ENCODE results near the gene FAM25A. TPM values are rescaled to one million over a fixed set of nuclear protein-coding genes. Genes with fewer than 3 reads are reported as not detected.
A peak's percentile ranks its signal among the peaks of the same experiment; 100 is the strongest.
"Not testable (repeated sequence)": the region's sequence is repeated elsewhere in the genome, so short reads cannot be mapped to it uniquely, and the experiment has no call there.

The FAM25A gene
- polyA plus RNA-seq (ENCODE audit: insufficient read length in 3 of 3): not detected

DNA sequence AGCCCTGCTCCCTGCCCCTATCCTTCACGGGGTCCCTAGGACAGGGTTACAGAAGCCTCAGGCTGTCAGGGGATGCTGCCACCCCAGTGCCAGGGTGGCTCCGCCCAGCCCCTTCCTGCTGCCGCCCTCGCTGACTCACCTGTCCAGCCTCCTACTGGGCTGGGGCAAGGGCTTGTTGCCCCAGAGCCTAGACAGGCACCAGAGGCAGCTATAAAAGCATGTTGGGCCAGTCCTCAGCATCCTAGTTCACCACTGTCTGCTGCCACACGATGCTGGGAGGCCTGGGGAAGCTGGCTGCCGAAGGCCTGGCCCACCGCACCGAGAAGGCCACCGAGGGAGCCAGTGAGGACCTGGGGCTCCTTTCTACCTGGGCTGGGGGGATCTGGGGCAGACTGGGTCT lies at the start of gene FAM25A:
FAM25A (plus strand) TSS at position 239 of the 400 bp plus-strand sequence; CDS start at position 270, 31 bp downstream.
- not testable (repeated sequence) for DNase-seq (ENCODE audit: low read depth in 3 of 3, low spot score in 2 of 3)

DNA sequence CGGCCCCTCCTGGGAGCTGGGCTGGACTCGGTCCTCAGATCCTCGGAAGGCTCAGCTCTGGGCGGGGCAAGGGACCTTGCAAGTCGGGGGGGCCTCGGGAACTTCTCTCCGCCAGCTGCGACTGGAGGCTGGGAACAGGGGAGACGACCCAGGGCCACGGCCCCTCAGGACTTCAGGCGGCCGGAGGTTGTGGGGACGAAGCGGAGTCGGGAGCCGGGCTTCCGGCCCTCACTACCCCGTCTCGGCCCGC lies 49.2 kb upstream of the FAM25A start:
- no peak for DNase-seq (ENCODE audit: low read depth in 3 of 3, low spot score in 2 of 3)

DNA sequence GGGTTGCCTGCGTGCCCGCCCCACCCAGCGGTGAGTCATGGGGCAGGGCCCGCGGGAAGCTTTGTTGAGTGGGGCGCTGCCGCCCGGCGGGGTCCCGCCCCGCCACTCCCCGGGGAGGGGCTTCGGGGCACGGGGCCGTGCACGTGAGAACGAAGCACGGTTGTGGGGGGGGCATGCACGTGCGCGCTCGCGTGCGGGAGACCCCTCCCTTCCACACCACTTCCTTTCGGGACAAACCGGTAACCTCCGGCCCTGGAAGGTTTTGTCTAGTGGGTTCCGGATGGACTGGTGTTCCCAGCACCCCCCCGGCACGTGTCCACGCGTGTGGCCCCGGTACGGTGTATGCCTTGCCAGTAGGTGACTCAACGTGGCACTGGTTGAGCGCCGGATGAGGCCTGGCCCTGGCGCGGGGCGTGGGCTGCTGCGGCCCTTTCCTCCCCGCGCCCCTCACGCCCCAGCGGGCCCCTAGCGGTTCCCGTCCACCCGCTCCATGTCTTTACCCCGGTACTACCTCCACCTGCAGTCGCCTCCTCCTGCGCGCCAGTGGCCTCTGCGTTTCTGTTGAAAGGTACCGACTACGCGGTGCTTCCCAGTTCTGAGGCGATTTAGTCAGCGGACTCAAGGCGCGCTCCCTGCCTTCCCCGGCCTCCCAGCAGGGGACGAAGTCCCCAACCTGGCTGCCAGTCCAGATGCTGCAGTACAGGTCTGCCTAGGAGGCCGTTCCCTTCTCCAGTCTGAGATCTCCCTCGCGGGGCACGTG lies 48.7 kb upstream of the FAM25A start:
- DNase-seq (ENCODE audit: low read depth in 3 of 3, low spot score in 2 of 3): peak in 1 of 3 donors; percentile 44

DNA sequence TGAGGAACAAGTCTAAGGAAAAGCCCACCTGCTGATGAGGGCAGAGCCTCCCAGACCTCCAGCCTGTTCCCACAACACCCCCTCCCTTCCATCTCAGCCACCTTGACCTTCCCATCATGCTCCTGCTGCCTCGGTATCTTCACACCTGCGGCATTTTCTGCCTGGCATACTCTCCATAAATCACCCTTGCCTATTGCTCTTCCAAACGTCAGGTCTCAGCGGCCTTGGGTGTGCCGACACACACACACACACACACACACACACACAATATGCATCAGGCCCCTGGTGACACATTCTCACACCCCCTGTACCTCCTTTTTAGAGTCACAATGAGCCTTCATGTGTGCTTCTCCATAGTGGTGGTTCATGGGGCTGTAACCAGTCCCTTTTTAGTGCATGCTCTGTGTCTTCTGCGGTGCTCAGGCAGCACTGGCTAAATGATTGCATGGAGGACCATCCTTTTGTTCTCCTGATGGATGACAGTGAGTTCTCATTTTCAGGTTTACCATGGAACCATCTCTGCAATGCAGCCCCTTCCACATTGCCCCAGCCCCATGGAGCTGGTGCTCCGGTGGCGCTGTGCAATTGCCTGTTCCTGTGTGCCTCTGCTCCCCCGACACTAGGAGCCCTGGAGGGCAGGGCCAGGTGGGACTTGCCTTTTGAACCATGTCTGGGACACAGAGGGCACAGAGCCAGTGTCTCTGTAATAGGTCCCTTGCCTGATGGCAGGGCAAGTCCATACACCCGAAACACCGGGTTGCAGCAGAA lies 47.3 kb upstream of the FAM25A start:
- no peak for DNase-seq (ENCODE audit: low read depth in 3 of 3, low spot score in 2 of 3)

DNA sequence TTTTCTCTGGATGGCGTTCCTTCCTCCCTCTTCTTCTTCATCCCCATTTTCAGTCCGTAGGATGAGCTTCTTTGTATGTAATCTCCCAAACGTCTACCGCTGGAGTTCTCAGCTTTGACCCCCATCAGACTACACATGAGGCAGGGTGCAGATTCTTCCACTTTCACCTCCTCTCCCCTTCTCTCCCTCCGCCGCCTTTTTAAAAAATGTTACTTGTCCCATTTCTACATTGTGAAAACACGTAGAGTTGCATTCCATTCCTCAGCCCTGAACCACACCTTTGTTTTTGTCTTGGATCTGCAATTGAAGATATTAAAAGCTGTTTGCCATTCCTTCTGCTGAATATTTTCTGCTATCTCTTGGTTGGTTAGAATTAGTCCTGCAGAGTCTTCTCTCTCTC lies 45.6 kb upstream of the FAM25A start:
- DNase-seq (ENCODE audit: low read depth in 3 of 3, low spot score in 2 of 3): no peak

DNA sequence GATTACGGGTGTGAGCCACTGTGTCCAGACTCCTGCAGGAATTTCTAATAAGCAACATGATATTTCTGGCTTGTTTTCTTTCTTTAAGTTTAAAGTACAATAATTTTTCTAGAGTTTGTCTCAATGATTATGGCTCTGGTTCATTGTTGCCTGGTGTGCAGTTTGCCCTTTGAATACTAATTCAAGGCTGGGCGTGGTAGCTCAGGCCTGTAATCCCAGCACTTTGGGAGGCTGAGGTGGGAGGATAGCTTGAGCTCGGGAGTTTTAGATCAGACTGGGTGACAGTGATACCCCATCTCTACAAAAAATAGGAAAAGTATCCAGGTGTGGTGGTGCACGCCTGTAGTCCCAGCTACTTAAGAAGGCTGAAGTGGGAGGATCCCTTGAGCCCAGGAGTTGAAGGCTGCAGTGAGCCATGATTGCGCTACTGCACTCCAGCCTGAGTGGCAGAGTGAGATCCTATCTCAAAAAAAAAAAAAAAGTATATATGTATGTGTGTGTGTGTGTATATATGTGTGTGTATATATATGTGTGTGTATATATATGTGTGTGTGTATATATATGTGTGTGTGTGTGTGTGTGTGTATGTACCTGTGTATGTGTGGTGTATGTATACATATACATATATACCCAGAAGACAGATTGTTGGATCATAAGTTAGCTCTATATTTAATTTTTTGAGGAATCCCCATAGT lies 43.6 kb upstream of the FAM25A start:
- DNase-seq (ENCODE audit: low read depth in 3 of 3, low spot score in 2 of 3): no peak

DNA sequence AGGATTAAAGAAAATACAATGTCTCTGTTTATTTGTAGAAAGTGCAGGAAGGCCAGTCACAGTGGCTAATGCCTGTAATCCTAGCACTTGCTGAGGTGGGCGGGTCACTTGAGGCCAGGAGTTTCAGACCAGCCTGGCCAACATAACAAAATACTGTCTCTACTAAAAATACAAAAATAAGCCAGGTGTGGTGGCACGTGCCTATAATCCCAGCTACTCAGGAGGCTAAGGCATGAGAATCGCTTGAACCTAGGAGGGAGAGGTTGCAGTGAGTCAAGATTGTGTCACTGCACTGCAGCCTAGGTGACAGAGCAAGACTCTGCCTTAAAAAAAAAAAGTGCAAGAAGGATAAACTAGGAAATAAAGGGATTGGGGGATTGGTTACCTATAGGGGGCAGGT lies 41.6 kb upstream of the FAM25A start:
- not testable (repeated sequence) for DNase-seq (ENCODE audit: low read depth in 3 of 3, low spot score in 2 of 3)

DNA sequence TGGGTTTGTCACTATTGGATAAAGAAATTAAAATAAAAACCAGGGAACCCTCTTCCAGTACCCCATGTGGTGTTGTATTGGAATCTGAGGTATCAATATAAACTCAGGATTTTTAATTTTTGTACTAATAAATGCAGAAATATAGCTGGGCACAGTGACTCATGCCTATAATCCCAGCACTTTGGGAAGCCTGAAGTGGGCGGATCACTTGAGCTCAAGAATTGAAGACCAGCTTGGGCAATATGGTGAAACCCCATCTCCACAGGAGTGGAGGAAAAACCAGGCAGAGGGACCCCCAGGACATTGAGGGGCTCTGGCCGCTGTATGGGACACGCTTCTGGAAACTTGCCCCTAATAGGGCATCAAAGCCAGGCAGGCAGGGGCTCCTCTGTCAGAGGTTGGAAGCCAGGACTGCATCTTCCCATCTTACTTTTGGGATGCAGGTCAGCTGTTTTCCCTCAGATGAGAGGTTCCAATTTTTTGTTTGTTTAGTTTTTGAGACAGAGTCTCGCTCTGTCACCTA lies 40.7 kb upstream of the FAM25A start:
- DNase-seq (ENCODE audit: low read depth in 3 of 3, low spot score in 2 of 3): no peak

DNA sequence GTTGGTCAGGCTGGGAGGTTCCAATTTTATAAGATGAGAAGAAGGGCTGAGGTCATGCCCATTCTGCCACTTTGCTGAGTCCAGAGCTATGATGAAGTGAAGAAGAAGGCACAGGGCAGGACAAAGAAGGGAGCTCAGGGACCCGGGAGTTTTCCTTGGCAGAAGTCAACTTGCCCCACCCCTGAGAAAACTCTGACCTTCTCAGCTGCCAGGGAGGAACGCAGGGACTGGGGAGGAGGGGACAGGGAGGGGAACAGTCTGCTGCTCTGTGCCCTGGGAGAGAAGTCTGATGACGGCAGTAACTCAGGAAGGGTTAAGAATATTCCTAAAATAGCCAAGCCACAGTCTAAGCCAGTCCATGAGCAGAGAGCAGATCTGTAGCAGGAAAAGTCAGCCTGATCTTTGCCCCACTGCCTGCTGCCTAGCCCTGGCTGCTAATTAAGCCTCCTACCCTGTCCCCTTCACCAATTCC lies 40.1 kb upstream of the FAM25A start:
- no peak for DNase-seq (ENCODE audit: low read depth in 3 of 3, low spot score in 2 of 3)

DNA sequence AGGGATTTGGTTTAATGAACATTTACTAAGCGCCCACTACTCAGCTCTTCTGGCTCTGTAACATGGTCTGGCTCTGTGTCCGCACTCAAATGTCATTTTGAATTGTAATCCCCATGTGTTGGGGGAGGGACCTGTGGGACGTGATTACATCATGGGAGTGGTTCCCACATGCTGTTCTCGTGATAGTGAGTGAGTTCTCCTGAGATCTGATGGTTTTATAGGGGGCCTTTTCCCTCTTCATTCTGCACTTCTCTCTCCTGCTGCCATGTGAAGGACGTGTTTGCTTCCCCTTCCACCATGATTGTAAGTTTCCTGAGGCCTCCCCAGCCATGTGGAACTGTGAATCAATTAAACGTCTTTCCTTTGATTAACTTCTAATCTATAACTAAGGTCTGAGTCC lies 39.1 kb upstream of the FAM25A start:
- DNase-seq (ENCODE audit: low read depth in 3 of 3, low spot score in 2 of 3): not testable (repeated sequence)

DNA sequence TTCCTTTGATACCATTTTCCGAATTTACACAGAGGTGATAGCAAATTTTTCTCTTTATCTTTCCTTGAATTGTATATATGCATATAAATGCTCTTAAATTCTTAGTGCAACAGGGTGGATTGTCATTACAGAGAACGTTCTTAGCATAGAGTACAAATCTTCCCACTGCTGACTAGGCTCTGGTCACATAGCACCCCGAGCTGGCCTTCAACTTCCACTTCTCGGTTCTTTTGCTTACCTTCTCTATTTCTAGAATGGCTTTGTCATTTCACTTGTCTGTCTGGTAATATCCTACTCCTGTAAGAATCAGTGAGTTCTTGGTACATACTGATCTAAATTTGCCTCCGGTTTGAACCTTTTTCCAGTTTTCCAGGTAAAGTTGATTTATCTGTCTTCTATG lies 38.4 kb upstream of the FAM25A start:
- no peak for DNase-seq (ENCODE audit: low read depth in 3 of 3, low spot score in 2 of 3)

DNA sequence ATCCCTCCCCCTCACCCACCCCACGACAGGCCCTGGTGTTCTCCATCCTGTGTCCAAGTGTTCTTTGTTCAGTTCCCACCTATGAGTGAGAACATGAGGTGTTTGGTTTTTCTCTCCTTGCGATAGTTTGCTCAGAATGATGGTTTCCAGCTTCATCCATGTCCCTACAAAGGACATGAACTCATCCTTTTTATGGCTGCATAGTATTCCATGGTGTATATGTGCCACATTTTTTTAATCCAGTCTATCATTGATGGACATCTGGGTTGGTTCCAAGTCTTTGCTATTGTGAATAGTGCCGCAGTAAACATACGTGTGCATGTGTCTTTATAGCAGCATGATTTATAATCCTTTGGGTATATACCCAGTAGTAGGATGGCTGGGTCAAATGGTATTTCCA lies 35.6 kb upstream of the FAM25A start:
- DNase-seq (ENCODE audit: low read depth in 3 of 3, low spot score in 2 of 3): not testable (repeated sequence)

DNA sequence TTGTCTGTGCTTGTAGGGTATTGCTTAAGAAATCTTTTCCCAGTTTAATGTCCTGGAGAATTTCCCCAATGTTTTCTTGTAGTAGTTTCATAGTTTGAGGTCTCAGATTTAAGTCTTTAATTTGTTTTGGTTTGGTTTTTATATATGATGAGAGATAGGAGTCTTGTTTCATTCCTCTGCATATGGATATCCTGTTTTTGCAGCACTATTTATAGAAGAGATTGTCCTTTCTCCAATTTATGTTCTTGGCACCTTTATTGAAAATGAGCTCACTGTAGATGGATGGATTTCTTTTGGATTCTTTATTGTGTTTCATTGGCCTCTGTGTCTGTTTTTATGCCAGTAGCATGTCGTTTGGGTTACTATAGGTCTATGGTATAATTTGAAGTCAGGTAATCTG lies 31.6 kb upstream of the FAM25A start:
- no peak for DNase-seq (ENCODE audit: low read depth in 3 of 3, low spot score in 2 of 3)

DNA sequence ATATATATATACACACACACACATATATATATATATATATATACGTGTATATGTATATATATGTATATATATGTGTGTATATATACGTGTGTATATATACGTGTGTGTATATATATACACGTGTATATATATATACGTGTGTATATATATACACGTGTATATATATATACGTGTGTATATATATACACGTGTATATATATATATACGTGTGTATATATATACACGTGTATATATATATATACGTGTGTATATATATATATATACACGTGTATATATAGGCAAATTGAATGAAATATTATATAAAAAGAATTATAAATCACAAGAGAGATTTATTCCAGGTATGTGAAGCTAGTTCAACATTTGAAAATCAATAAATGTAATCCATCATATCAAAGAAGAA lies 28.7 kb upstream of the FAM25A start:
- not testable (repeated sequence) for DNase-seq (ENCODE audit: low read depth in 3 of 3, low spot score in 2 of 3)

DNA sequence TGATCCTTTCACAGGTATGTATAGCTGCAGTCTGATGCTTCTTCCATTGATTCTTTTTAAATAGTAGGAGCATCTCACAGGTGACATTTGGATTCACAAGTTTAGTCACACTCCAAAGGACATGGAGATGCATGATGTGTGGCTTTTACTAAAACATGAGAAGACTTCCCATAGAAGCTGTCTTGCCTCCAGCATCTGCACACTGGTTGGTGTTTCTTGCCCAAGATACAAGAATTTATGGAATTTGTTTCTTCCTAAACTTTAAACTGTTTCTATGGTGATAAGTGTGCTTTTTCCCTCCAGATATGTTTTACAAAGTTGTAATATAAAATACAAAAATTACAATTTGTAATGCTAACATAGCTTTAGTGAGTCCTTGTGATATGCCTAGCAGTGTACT lies 27.6 kb upstream of the FAM25A start:
- DNase-seq (ENCODE audit: low read depth in 3 of 3, low spot score in 2 of 3): no peak

DNA sequence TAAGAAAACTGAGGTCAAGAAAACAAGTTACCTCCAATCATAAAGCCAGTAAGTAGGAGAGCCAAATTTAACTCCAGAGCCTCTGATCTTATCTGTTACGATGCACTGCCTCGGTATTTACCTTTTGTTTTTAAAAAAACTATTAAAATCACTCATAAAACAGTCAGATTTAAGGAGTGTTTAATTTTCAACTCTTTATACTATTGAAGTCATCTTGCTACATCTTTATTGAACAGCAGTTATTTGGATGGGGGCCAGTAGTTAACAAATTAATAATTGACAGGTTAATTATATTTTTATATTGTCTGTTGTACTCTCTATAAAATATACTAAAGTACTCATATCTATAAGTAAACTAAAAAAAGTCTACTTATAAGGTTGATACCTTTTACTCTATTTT lies 27.2 kb upstream of the FAM25A start:
- DNase-seq (ENCODE audit: low read depth in 3 of 3, low spot score in 2 of 3): no peak

DNA sequence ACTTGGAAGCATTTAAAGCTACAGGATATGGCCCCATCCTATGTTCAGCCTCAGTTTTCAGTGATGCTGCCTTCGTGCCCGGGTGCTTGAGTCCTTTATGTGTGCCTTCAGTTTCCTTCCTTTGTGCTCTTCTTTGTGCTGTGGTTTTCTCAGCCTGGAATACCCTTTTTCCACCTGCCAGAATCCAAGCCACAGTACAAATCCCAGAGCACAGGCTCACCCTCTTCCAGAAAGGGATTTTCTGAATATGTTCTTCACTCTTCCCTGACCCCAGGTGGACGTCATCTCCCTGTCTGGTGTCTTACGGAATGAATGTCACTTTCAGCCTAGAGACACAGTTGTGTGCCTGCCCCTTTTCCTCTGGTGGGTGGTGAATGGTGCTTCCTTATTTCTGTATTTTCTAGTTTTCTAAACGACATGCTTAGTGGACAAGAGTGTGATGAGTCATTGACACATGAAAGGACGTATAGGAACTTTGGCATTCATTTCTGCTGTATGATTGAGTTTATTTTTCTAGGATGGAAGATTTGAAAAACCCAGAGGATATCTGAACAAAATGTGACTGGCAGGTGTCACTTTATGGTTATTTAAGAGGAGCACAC lies 20.2 kb upstream of the FAM25A start:
- DNase-seq (ENCODE audit: low read depth in 3 of 3, low spot score in 2 of 3): not testable (repeated sequence)

DNA sequence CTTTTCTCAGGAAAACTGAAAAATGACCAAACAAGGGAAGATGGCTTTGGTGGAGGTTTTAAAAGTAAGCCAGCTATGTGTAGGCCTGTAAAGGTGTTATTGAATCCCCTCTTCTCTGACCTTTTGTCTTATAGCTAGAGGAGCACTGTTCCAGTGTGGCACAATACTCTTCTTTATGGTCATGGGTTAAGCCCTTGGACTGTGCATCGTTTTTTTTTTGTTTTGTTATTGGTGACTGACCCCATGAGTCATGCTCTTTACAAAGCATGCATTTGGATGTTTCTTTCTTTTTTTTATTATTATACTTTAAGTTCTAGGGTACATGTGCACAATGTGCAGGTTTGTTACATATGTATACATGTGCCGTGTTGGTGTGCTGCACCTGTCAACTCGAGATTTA lies 19.6 kb upstream of the FAM25A start:
- DNase-seq (ENCODE audit: low read depth in 3 of 3, low spot score in 2 of 3): no peak

DNA sequence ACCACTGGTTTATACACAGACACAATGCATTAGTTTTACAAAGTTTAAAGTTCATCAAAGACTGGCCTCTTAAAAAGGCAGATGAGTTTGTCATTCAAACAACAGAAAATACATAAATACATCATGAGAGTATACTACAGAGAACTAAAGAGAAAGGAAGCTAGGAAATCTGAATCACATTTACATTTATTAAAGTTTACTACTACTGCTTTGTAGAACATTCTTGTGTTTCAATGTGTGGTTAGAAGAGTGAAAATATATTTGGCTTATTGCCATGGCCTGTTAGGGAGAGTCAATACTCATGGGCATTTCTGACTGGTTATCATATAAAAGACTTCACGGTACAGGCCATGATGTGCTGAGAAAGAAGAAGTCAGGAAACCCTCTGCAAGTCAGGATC lies 13.0 kb upstream of the FAM25A start:
- not testable (repeated sequence) for DNase-seq (ENCODE audit: low read depth in 3 of 3, low spot score in 2 of 3)

DNA sequence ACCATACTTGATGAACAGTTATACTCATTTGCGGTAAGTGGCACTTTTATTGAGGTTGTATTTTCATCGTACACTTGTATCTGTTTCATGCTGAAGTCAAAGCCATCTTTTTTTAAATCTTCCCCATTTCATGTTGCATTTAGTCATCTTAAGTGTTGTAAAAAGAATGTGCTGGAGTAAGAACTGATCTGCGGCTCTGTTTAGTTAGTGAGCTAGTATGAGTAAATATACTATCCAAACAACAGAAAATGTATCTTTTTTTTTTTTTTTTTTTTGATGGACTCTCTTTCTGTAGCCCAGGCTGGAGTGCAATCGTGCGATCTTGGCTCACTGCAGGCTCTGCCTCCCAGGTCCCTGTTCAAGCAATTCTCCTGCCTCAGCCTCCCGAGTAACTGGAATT lies 12.4 kb upstream of the FAM25A start:
- DNase-seq (ENCODE audit: low read depth in 3 of 3, low spot score in 2 of 3): not testable (repeated sequence)

DNA sequence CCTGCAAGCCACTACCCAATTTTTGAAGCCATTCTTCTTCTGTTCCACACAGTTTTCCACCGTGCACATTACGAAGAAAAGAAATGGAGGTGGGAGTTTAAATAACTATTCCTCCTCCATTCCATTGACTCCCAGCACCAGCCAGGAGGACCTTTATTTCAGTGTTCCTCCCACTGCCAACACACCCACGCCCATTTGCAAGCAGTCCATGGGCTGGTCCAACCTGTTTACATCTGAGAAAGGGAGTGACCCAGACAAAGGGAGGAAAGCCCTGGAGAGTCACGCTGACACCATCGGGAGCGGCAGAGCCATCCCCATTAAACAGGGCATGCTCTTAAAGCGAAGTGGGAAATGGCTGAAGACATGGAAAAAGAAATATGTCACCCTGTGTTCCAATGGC lies 11.8 kb upstream of the FAM25A start:
- DNase-seq (ENCODE audit: low read depth in 3 of 3, low spot score in 2 of 3): not testable (repeated sequence)

Data from right renal cortex interstitium (tissue), 3 donors.